Measurements from ENCODE around the gene PYM1. TPM values are rescaled to one million over a fixed set of nuclear protein-coding genes. Genes with fewer than 3 reads are reported as not detected.
"Not testable (repeated sequence)": the region's sequence is repeated elsewhere in the genome, so short reads cannot be mapped to it uniquely, and the experiment has no call there.

The PYM1 gene
- total RNA-seq, 2 donors from 2014 or later: 89.0 to 94.5 TPM

DNA sequence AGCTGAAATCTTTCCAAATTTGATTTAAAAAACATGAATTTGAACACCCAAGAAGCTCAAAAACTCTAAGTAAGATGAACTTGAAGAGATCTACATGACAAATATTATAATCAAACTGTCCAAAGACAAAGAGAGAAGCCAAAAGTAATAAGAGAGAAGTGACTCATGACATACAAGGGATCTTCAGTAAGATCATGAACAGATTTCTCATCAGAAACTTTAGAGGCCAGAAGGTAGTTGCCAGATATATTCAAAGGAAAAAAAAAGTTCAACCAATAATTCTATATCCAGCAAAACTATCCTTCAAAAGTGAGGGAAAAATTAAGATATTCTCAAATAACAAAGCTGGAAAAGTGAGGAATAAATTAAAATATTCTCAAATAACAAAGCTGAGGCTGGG is 49.9 kb downstream of the PYM1 start:
- Histone ChIP-seq H3K4me3 (no peak overlapping the region), H3K27ac (no peak overlapping the region), H3K27me3 (replicated peaks; ENCODE audit: insufficient read depth) (no peaks in the 10 kb centered on the region), H3K9me3 (no peaks in the 10 kb centered on the region), H3K36me3 (no peaks in the 10 kb centered on the region), H3K4me1 (replicated peaks) (no peaks in the 10 kb centered on the region)
- intact Hi-C loops (cut with DNase I): no loop called here
- TF ChIP-seq, protein P1, sequence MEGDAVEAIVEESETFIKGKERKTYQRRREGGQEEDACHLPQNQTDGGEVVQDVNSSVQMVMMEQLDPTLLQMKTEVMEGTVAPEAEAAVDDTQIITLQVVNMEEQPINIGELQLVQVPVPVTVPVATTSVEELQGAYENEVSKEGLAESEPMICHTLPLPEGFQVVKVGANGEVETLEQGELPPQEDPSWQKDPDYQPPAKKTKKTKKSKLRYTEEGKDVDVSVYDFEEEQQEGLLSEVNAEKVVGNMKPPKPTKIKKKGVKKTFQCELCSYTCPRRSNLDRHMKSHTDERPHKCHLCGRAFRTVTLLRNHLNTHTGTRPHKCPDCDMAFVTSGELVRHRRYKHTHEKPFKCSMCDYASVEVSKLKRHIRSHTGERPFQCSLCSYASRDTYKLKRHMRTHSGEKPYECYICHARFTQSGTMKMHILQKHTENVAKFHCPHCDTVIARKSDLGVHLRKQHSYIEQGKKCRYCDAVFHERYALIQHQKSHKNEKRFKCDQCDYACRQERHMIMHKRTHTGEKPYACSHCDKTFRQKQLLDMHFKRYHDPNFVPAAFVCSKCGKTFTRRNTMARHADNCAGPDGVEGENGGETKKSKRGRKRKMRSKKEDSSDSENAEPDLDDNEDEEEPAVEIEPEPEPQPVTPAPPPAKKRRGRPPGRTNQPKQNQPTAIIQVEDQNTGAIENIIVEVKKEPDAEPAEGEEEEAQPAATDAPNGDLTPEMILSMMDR (IDR thresholded peaks at IDR 0.05): no peak
- TF ChIP-seq POLR2A (IDR thresholded peaks at IDR 0.05) (no peak), POLR2AphosphoS5 (IDR thresholded peaks at IDR 0.05) (no peak)
- no peak for DNase-seq (ENCODE audit: low spot score)

DNA sequence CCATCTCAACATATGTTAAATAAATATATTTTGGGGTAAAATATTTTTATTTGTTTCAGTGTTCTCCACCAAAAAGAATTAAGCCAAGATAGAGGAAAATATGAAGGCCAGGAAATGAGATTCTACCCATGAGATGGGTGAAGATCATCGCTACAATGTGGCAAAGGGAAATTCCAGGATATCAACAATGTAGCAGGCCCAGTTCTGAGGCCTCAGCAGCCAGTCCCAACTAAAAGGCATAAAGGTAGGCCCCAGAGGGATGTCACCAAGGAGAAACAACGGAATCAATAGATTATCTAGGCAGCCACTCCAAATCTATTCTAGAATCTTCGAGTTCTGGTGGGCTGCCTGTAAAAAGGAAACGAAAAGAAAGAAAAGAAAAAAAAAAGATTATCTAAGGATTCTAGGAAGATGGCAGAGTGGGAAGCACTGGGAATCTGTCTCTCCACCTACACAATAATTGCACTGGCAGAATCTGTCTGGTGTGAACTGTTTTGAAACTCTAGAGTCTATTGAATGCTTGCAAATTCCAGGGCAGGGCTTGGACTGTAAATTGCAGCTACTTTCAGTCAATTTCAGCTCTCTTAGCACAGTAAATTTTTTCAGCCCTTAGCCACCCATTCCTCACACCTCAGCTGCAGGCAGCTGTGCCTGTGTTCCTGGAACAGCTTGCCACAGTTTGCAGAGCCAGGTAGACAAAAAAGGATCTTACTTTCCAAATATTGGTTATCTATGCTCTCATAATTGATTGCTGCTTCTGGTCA is 51.8 kb downstream of the PYM1 start:
- Histone ChIP-seq H3K36me3 (no peaks in the 10 kb centered on the region), H3K9me3 (no peaks in the 10 kb centered on the region), H3K4me1 (replicated peaks) (no peaks in the 10 kb centered on the region), H3K27ac (no peak overlapping the region), H3K4me3 (no peak overlapping the region), H3K27me3 (replicated peaks; ENCODE audit: insufficient read depth) (no peaks in the 10 kb centered on the region)
- TF ChIP-seq POLR2AphosphoS5 (IDR thresholded peaks at IDR 0.05): no peak
- no peak for TF ChIP-seq POLR2A (IDR thresholded peaks at IDR 0.05)
- TF ChIP-seq, protein P1 (IDR thresholded peaks at IDR 0.05): no peak
- intact Hi-C loops (cut with DNase I): no loop called here
- DNase-seq (ENCODE audit: low spot score): no peak
- WGBS: 78% methylated on average over 4 of the region's 4 CpGs

DNA sequence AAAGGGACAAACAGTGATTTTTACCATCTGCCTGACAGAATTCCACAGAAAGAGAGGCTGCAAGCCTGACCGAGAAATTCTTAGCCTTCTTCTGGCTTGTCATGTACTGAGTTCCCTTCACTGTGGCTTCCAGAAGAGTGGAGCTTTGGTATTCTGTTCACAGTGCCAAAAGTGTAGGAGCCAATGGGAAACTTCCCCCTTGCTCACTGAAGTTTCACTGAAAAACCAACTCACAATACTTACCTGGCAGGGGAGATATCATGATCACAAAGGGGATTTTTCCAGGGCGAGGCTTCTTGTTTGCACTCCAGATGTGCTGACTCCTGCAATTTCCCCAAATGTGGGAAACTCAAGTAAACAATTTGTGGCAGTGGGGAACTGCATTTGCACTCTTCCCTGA is 53.3 kb downstream of the PYM1 start:
- H3K27me3 ChIP-seq (replicated peaks; ENCODE audit: insufficient read depth): no peaks in the 10 kb centered on the region
- no peaks in the 10 kb centered on the region for H3K9me3 ChIP-seq
- 28% methylated on average over 2 of the region's 2 CpGs for WGBS
- no peak overlapping the region for H3K4me3 ChIP-seq
- intact Hi-C loops (cut with DNase I): no loop called here
- no peaks in the 10 kb centered on the region for H3K4me1 ChIP-seq (replicated peaks)
- H3K36me3 ChIP-seq: no peaks in the 10 kb centered on the region
- TF ChIP-seq POLR2A (IDR thresholded peaks at IDR 0.05): no peak
- TF ChIP-seq, protein P1 (IDR thresholded peaks at IDR 0.05): no peak
- TF ChIP-seq POLR2AphosphoS5 (IDR thresholded peaks at IDR 0.05): no peak
- no peak overlapping the region for H3K27ac ChIP-seq
- DNase-seq (ENCODE audit: low spot score): no peak

DNA sequence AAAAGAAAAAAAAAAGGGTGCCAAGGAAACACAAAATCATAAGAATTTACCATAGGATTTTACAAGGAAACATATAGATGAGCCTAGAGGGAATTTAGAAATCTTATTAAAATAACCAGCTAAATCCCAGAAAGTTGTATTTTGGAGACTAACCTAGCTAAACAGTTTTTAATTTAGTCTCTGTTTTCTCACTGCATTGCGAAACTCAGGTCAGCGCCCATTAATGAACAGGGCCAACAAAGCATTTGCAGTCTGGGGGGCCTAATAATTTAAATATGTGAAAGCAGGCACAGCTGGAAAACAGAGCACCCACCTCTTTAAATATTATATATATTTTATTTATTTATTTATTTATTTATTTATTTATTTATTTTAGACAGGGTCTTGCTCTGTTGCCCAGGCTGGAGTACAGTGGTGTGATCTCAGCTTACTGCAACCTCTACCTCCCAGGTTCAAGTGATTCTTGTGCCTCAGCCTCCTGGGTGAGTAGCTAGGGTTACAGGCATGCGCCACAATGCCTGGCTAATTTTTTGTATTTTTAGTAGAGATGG is 61.2 kb downstream of the PYM1 start:
- H3K4me3 ChIP-seq; H3K4me1 ChIP-seq (replicated peaks); DNase-seq (ENCODE audit: low spot score); H3K27me3 ChIP-seq (replicated peaks; ENCODE audit: insufficient read depth); H3K36me3 ChIP-seq; H3K9me3 ChIP-seq; H3K27ac ChIP-seq; intact Hi-C loops (cut with DNase I): not testable (repeated sequence)
- 96% methylated on average over 3 of the region's 3 CpGs for WGBS

DNA sequence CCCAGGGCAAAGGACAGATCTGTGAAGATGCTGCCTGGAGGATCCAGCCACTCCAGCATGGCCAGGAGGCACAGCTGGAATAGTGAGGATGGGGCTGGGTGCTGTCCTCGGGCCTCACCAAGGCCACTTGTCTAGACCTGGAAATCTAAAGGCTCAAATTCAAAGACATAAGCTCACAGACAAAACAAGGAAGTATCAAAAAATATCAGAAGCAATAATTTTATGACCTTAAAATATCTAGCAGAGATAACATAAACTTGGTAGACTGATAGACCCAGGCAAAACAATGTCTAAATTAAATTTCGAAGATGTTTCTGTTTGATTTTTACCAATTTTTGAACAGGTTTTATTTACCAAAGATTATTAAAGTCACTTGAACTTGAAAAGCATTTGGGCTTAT is 62.4 kb downstream of the PYM1 start:
- H3K36me3 ChIP-seq: no peaks in the 10 kb centered on the region
- H3K4me1 ChIP-seq (replicated peaks): no peaks in the 10 kb centered on the region
- TF ChIP-seq POLR2A (IDR thresholded peaks at IDR 0.05) (no peak), POLR2AphosphoS5 (IDR thresholded peaks at IDR 0.05) (no peak)
- TF ChIP-seq, protein P1 (IDR thresholded peaks at IDR 0.05): no peak
- no peak for DNase-seq (ENCODE audit: low spot score)
- H3K4me3 ChIP-seq: no peak overlapping the region
- no peaks in the 10 kb centered on the region for H3K27me3 ChIP-seq (replicated peaks; ENCODE audit: insufficient read depth)
- H3K9me3 ChIP-seq: no peaks in the 10 kb centered on the region
- no peak overlapping the region for H3K27ac ChIP-seq
- intact Hi-C loops (cut with DNase I): no loop called here
- 99% methylated on average over 2 of the region's 2 CpGs for WGBS

DNA sequence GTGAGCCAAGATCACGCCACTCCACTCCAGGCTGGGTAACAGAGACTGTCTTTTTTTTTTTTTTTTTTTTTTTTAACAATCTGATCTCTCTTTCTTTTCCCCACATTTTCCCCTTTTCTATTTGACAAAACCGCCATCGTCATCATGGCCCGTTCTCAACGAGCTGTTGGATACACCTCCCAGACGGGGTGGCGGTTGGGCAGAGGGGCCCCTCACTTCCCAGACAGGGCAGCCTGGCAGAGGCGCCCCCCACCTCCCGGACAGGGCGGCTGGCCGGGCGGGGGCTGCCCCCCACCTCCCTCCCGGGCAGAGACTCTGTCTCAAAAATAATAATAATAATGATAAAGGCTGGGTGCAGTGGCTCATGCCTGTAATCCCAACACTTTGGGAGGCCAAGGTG is 64.8 kb downstream of the PYM1 start:
- 93% methylated on average over 13 of the region's 13 CpGs for WGBS
- H3K9me3 ChIP-seq; H3K4me3 ChIP-seq; H3K27ac ChIP-seq; H3K27me3 ChIP-seq (replicated peaks; ENCODE audit: insufficient read depth); intact Hi-C loops (cut with DNase I); DNase-seq (ENCODE audit: low spot score); H3K36me3 ChIP-seq; H3K4me1 ChIP-seq (replicated peaks): not testable (repeated sequence)
